Measurements from ENCODE around the gene BTN3A1. TPM values are rescaled to one million over a fixed set of nuclear protein-coding genes. Genes with fewer than 3 reads are reported as not detected.
"Not testable (repeated sequence)": the region's sequence is repeated elsewhere in the genome, so short reads cannot be mapped to it uniquely, and the experiment has no call there.

The BTN3A1 gene
- total and polyA plus RNA-seq, 2 experiments from 2014 or later, result 12.9 to 18.4 TPM

- Histone ChIP-seq H3K36me3 (replicated peaks; ENCODE audit: insufficient read depth, low read depth) (no peaks in the 10 kb centered on the region), H3K27ac (no peak overlapping the region), H3K4me1 (ENCODE audit: insufficient read depth) (peaks cover 13% of the 10 kb centered on the region), H3K79me2 (peaks cover 38% of the 10 kb centered on the region), H4K20me1 (ENCODE audit: insufficient read depth, poor library complexity, severe bottlenecking) (peaks cover 5% of the 10 kb centered on the region), H3K9me2 (replicated peaks; ENCODE audit: insufficient read depth) (no peaks in the 10 kb centered on the region), H3K27me3 (no peaks in the 10 kb centered on the region), H3K9me3 (ENCODE audit: low read depth) (no peaks in the 10 kb centered on the region), H3K4me2 (peak overlapping the region; percentile 83), H2AFZ (no peak overlapping the region), H3K4me3 (peak overlapping the region; percentile 49)
- TF ChIP-seq EZH2phosphoT487 (IDR thresholded peaks at IDR 0.05; ENCODE audit: low read depth, severe bottlenecking, unreplicated experiment), result no peak
- TF ChIP-seq EZH2 (IDR thresholded peaks at IDR 0.05; ENCODE audit: borderline replicate concordance), result no peak
- no peak for TF ChIP-seq CTCF (IDR thresholded peaks at IDR 0.05; ENCODE audit: poor library complexity)
- no peak for DNase-seq (ENCODE audit: low spot score)
- 92% methylated on average over 16 of the region's 16 CpGs for WGBS (ENCODE audit: low lambda C conversion rate, missing lambda C conversion rate)
Measured at GRCh38 chr6:26459023-26459810, 57.1 kb downstream of the BTN3A1 start.

GRCh38 chr6:26461353-26461752 is 59.3 kb downstream of the BTN3A1 start:
- H3K27ac ChIP-seq; H3K27me3 ChIP-seq; H3K9me2 ChIP-seq (replicated peaks; ENCODE audit: insufficient read depth); H4K20me1 ChIP-seq (ENCODE audit: insufficient read depth, poor library complexity, severe bottlenecking); DNase-seq (ENCODE audit: low spot score); H2AFZ ChIP-seq; H3K4me3 ChIP-seq; H3K36me3 ChIP-seq (replicated peaks; ENCODE audit: insufficient read depth, low read depth); H3K9me3 ChIP-seq (ENCODE audit: low read depth): not testable (repeated sequence)
- H3K4me1 ChIP-seq (ENCODE audit: insufficient read depth), result peaks cover 13% of the 10 kb centered on the region
- H3K79me2 ChIP-seq, result peaks cover 38% of the 10 kb centered on the region
- 86% methylated on average over 5 of the region's 5 CpGs for WGBS (ENCODE audit: low lambda C conversion rate, missing lambda C conversion rate)
- H3K4me2 ChIP-seq, result peak overlapping the region; percentile 61

- H2AFZ ChIP-seq, result no peak overlapping the region
- H3K9me2 ChIP-seq (replicated peaks; ENCODE audit: insufficient read depth), result no peaks in the 10 kb centered on the region
- no peaks in the 10 kb centered on the region for H3K9me3 ChIP-seq (ENCODE audit: low read depth)
- no peak for DNase-seq (ENCODE audit: low spot score)
- H4K20me1 ChIP-seq (ENCODE audit: insufficient read depth, poor library complexity, severe bottlenecking), result peaks cover 5% of the 10 kb centered on the region
- WGBS (ENCODE audit: low lambda C conversion rate, missing lambda C conversion rate), result 95% methylated on average over 4 of the region's 4 CpGs
- no peak overlapping the region for H3K4me2 ChIP-seq
- TF ChIP-seq CTCF (IDR thresholded peaks at IDR 0.05; ENCODE audit: poor library complexity), result no peak
- TF ChIP-seq EZH2phosphoT487 (IDR thresholded peaks at IDR 0.05; ENCODE audit: low read depth, severe bottlenecking, unreplicated experiment), result no peak
- no peak for TF ChIP-seq EZH2 (IDR thresholded peaks at IDR 0.05; ENCODE audit: borderline replicate concordance)
- H3K36me3 ChIP-seq (replicated peaks; ENCODE audit: insufficient read depth, low read depth), result no peaks in the 10 kb centered on the region
- H3K4me1 ChIP-seq (ENCODE audit: insufficient read depth), result peaks cover 7% of the 10 kb centered on the region
- H3K27ac ChIP-seq, result no peak overlapping the region
- H3K4me3 ChIP-seq, result no peak overlapping the region
- H3K27me3 ChIP-seq, result no peaks in the 10 kb centered on the region
- peaks cover 32% of the 10 kb centered on the region for H3K79me2 ChIP-seq
Measured at GRCh38 chr6:26464014-26464413, 61.9 kb downstream of the BTN3A1 start.

GRCh38 chr6:26464416-26465131 is 62.5 kb downstream of the BTN3A1 start:
- Histone ChIP-seq H3K9me2 (replicated peaks; ENCODE audit: insufficient read depth) (no peaks in the 10 kb centered on the region), H3K27ac (no peak overlapping the region), H3K27me3 (no peaks in the 10 kb centered on the region), H2AFZ (no peak overlapping the region), H4K20me1 (ENCODE audit: insufficient read depth, poor library complexity, severe bottlenecking) (peaks cover 5% of the 10 kb centered on the region), H3K79me2 (peaks cover 26% of the 10 kb centered on the region), H3K9me3 (ENCODE audit: low read depth) (no peaks in the 10 kb centered on the region), H3K36me3 (replicated peaks; ENCODE audit: insufficient read depth, low read depth) (no peaks in the 10 kb centered on the region), H3K4me3 (no peak overlapping the region), H3K4me1 (ENCODE audit: insufficient read depth) (peaks cover under 1% of the 10 kb centered on the region), H3K4me2 (no peak overlapping the region)
- 97% methylated on average over 7 of the region's 7 CpGs for WGBS (ENCODE audit: low lambda C conversion rate, missing lambda C conversion rate)
- DNase-seq (ENCODE audit: low spot score), result no peak
- no peak for TF ChIP-seq CTCF (IDR thresholded peaks at IDR 0.05; ENCODE audit: poor library complexity)
- no peak for TF ChIP-seq EZH2 (IDR thresholded peaks at IDR 0.05; ENCODE audit: borderline replicate concordance)
